ENCODE data around the gene ZNF91. TPM values are rescaled to one million over a fixed set of nuclear protein-coding genes. Genes with fewer than 3 reads are reported as not detected.

The ZNF91 gene
- total and polyA plus RNA-seq, 2 of the 4 experiments (the other 2 are of a cell fraction) = 7.9 to 17.0 TPM

DNA sequence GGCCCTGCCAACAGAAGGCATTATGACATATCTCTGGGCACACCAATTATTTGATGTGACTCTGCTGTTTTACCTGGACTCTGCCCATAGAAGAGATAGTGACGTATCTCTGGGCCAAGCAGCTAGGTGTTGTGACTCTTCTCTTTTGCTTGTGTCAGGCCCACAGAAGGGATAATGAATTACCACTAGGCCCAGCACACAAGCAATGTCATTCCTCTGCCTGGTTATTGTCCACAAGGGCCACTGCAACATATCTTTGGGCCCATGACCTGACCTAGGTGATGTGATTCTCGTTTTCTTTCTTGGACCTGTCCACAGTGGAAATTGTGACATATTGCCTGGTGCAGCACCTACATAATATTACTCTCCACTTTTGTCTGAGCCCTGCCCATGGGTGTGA is 80.0 kb downstream of the ZNF91 start:
- TF ChIP-seq CEBPB (IDR thresholded peaks at IDR 0.05; ENCODE audit: low read depth, low read length) (no peak), BHLHE40 (IDR thresholded peaks at IDR 0.05; ENCODE audit: low read depth, low read length) (no peak), RCOR1 (IDR thresholded peaks at IDR 0.05; ENCODE audit: insufficient replicate concordance, low read length) (no peak), CTCF (conservative IDR thresholded peaks at IDR 0.05; ENCODE audit: low read depth, low read length) (no peak), POLR2A (IDR thresholded peaks at IDR 0.05; ENCODE audit: low read depth, low read length) (no peak), RAD21 (IDR thresholded peaks at IDR 0.05; ENCODE audit: low read length) (no peak), SMC3 (IDR thresholded peaks at IDR 0.05; ENCODE audit: low read depth, low read length) (no peak), NFE2L2 (IDR thresholded peaks at IDR 0.05; ENCODE audit: low read depth, low read length) (no peak), CHD1 (IDR thresholded peaks at IDR 0.05; ENCODE audit: low read depth, low read length) (no peak), RFX5 (IDR thresholded peaks at IDR 0.05; ENCODE audit: low read depth, low read length) (no peak), MXI1 (IDR thresholded peaks at IDR 0.05; ENCODE audit: borderline replicate concordance, low read depth, low read length) (no peak), ELK1 (IDR thresholded peaks at IDR 0.05; ENCODE audit: borderline replicate concordance, low read depth, low read length) (no peak), MAFK (IDR thresholded peaks at IDR 0.05; ENCODE audit: low read depth, low read length) (no peak)
- TF ChIP-seq, protein P1, sequence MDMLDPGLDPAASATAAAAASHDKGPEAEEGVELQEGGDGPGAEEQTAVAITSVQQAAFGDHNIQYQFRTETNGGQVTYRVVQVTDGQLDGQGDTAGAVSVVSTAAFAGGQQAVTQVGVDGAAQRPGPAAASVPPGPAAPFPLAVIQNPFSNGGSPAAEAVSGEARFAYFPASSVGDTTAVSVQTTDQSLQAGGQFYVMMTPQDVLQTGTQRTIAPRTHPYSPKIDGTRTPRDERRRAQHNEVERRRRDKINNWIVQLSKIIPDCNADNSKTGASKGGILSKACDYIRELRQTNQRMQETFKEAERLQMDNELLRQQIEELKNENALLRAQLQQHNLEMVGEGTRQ (IDR thresholded peaks at IDR 0.05; ENCODE audit: low read depth, low read length) = no peak
- Histone ChIP-seq H3K18ac (ENCODE audit: low read depth, low read length) (no peak overlapping the region), H4K20me1 (ENCODE audit: insufficient read depth, low read length) (no peaks in the 10 kb centered on the region), H4K5ac (ENCODE audit: low read depth, low read length) (no peak overlapping the region), H2BK5ac (ENCODE audit: low read depth, low read length, poor library complexity, severe bottlenecking) (no peak overlapping the region), H3K27ac (ENCODE audit: insufficient read depth, low read length) (no peak overlapping the region), H3K56ac (ENCODE audit: extremely low read depth, insufficient read depth, low read length) (no peak overlapping the region), H3K14ac (replicated peaks; ENCODE audit: low read depth, low read length) (no peak overlapping the region), H2BK15ac (ENCODE audit: low read depth, low read length) (no peak overlapping the region), H3K9ac (ENCODE audit: low read depth, low read length) (no peak overlapping the region), H3K79me1 (ENCODE audit: low read depth in 1 of 2, low read length in 2 of 2) (no peaks in the 10 kb centered on the region), H2AK9ac (replicated peaks; ENCODE audit: low read depth, low read length, poor library complexity) (no peak overlapping the region), H3K4me1 (ENCODE audit: control insufficient read depth, insufficient read depth, low read length) (no peaks in the 10 kb centered on the region), H3K4me2 (ENCODE audit: low read depth, low read length) (no peak overlapping the region), H3K9me3 (ENCODE audit: control insufficient read depth, insufficient read depth, low read length) (peaks cover 6% of the 10 kb centered on the region; the same call in 1 of the 2 replicates), H3K4me3 (ENCODE audit: insufficient read depth, low read depth, low read length) (no peak overlapping the region), H4K8ac (ENCODE audit: low read depth in 2 of 2, low read length in 2 of 2) (no peak overlapping the region), H2BK120ac (ENCODE audit: low read depth, low read length) (no peak overlapping the region), H3K9me1 (ENCODE audit: insufficient read depth, low read length) (no peaks in the 10 kb centered on the region), H3K36me3 (ENCODE audit: control insufficient read depth, insufficient read depth, low read length) (no peaks in the 10 kb centered on the region), H3K27me3 (ENCODE audit: control insufficient read depth, insufficient read depth, low read length) (no peaks in the 10 kb centered on the region), H3K4ac (ENCODE audit: low read depth, low read length) (no peak overlapping the region), H2AK5ac (ENCODE audit: low read depth, low read length) (no peak overlapping the region), H2AFZ (replicated peaks; ENCODE audit: low read length, poor library complexity) (no peak overlapping the region), H2BK20ac (ENCODE audit: low read depth, low read length) (no peak overlapping the region), H4K91ac (ENCODE audit: insufficient read depth, low read depth, low read length) (no peak overlapping the region), H3K23ac (ENCODE audit: low read depth, low read length) (no peak overlapping the region)
- no peak for DNase-seq
- no TSS peak for BruUV-seq (replicated peaks)
- intact Hi-C loops (cut with micrococcal nuclease) (no loop called here), in situ Hi-C loops (cut with MboI; ENCODE audit: low sequenced_read_pairs) (no loop called here), dilution Hi-C loops (cut with HindIII; ENCODE audit: low sequenced_read_pairs, unreplicated experiment) (no loop called here)
- ATAC-seq (ENCODE audit: low read depth) = no peak
- ChIA-PET POLR2A (ENCODE audit: unreplicated experiment) (no interaction called here), CTCF (no interaction called here)
- WGBS, 2 experiments (ENCODE audit: extremely low coverage in 2 of 2, insufficient read length in 1 of 2) = 67% methylated on average over 1 of the region's 2 CpGs; no CpG with 5 or more reads in 1 of the 2 experiments
